MCF 10A (cell line): ENCODE measurements around the gene YBEY. TPM values are rescaled to one million over a fixed set of nuclear protein-coding genes. Genes with fewer than 3 reads are reported as not detected.

Source experiments
- BruUV-seq: library from RNA; stranded (reverse); fragments of 400-500 nt; replicated peaks from 2 replicates; lab custom pipeline; 2021; lab: Mats Ljungman, UMichigan
- CTCF ChIA-PET: fragments of 300-600 bp; sonication (Branson Sonifier 250); formaldehyde crosslinking; extraction: SDS; loops from one replicate; lab custom pipeline; 2021; ENCODE audit warnings: antibody characterized with exemption, inconsistent platforms; lab: Yijun Ruan, JAX
- POLR2A ChIA-PET: fragments of 300-600, 350-650 bp; sonication (Branson Sonifier 250); formaldehyde crosslinking; extraction: SDS; loops from one replicate; lab custom pipeline; 2020; ENCODE audit warnings: antibody characterized with exemption, inconsistent platforms; lab: Yijun Ruan, JAX
- DNase-seq: peaks from one replicate; pipeline ENCODE4 v3.0.0-alpha.2; 2018; ENCODE audit not compliant: unreplicated experiment
- H3K27ac Mint-ChIP-seq: one replicate; pipeline ENCODE4 v1.8.0; 2022; ENCODE audit warnings: mild to moderate bottlenecking, low read depth, mixed read lengths; ENCODE audit not compliant: unreplicated experiment
- H3K27me3 Mint-ChIP-seq: one replicate; pipeline ENCODE4 v1.8.0; 2022; ENCODE audit warnings: mixed read lengths; ENCODE audit not compliant: insufficient read depth, unreplicated experiment
- H3K36me3 Mint-ChIP-seq: one replicate; pipeline ENCODE4 v1.8.0; 2022; ENCODE audit warnings: mild to moderate bottlenecking, moderate library complexity, mixed read lengths; ENCODE audit not compliant: insufficient read depth, unreplicated experiment
- H3K4me1 Mint-ChIP-seq: one replicate; pipeline ENCODE4 v1.8.0; 2022; ENCODE audit warnings: mixed read lengths; ENCODE audit not compliant: insufficient read depth, unreplicated experiment
- H3K4me3 Mint-ChIP-seq: one replicate; pipeline ENCODE4 v1.8.0; 2022; ENCODE audit warnings: mild to moderate bottlenecking, moderate library complexity, mixed read lengths; ENCODE audit not compliant: unreplicated experiment
- H3K9me3 Mint-ChIP-seq: one replicate; pipeline ENCODE4 v1.8.0; 2022; ENCODE audit warnings: mixed read lengths; ENCODE audit not compliant: unreplicated experiment
- CTCF ChIP-seq: fragments of 200-600 bp; IDR thresholded peaks from one replicate; pipeline ENCODE4 v1.8.0; 2022; ENCODE audit warnings: antibody characterized with exemption, mild to moderate bottlenecking; ENCODE audit not compliant: unreplicated experiment
- intact Hi-C: fragments of 100-400 bp; cut with micrococcal nuclease; formaldehyde crosslinking; loops from 2 replicates; pipeline ENCODE4 v1.14.1; 2022
- total RNA-seq: library from RNA; stranded (reverse); gene quantifications from 2 replicates; pipeline ENCODE4 v1.2.3, GENCODE V29; 2022

Gene YBEY
- total RNA-seq, 1 experiment from 2014 or later: 26.7 TPM

- POLR2A ChIA-PET: interaction anchor here (1.3 to 3.7 kb wide), 2 partner anchors 21 to 62 kb away, joined by 3 to 13 read pairs; a partner anchor contains a TSS
- no peak overlapping the region for H3K27ac Mint-ChIP-seq
- peaks cover 52% of the 10 kb centered on the region for H3K36me3 Mint-ChIP-seq
- no peaks in the 10 kb centered on the region for H3K4me1 Mint-ChIP-seq
- intact Hi-C loops: no loop called here
- BruUV-seq: no TSS peak
- no peaks in the 10 kb centered on the region for H3K9me3 Mint-ChIP-seq
- TF ChIP-seq CTCF: no peak
- CTCF ChIA-PET: interaction anchor here (0.6 to 0.7 kb wide), 3 partner anchors 54 to 100 kb away, joined by 3 to 4 read pairs (median 4); no protein-coding TSS in a partner anchor
- H3K4me3 Mint-ChIP-seq: no peak overlapping the region
- H3K27me3 Mint-ChIP-seq: no peaks in the 10 kb centered on the region
- DNase-seq: no peak
These were observed 60.4 kb downstream of the YBEY start for GRCh38 chr21:46346296-46347202.

- CTCF ChIA-PET: interaction anchor here (0.5 to 1.1 kb wide), 4 partner anchors 9 to 168 kb away, joined by 3 to 4 read pairs (median 3); no protein-coding TSS in a partner anchor
- Mint-ChIP-seq H3K27me3 (no peaks in the 10 kb centered on the region), H3K27ac (peak overlapping the region; percentile 27), H3K9me3 (no peaks in the 10 kb centered on the region), H3K4me1 (no peaks in the 10 kb centered on the region), H3K36me3 (peaks cover 57% of the 10 kb centered on the region), H3K4me3 (no peak overlapping the region)
- no peak for DNase-seq
- no TSS peak for BruUV-seq
- POLR2A ChIA-PET: interaction anchor here (1.3 to 3.7 kb wide), 2 partner anchors 22 to 63 kb away, joined by 3 to 13 read pairs; a partner anchor contains a TSS
- intact Hi-C loops: no loop called here
- no peak for TF ChIP-seq CTCF
These were observed 61.0 kb downstream of the YBEY start for GRCh38 chr21:46347203-46347550.

Other genes with a start within 250 kb of the YBEY start
- 0.61 and 1.9 TPM in 2 replicates for gene COL6A2, start 188.2 kb upstream of the YBEY start, total RNA-seq
- 0.20 TPM in 1 of 2 replicates, not detected in the other for gene FTCD, start 130.8 kb upstream of the YBEY start, total RNA-seq
- 10.5 and 11.3 TPM in 2 replicates for gene SPATC1L, start 101.9 kb upstream of the YBEY start, total RNA-seq
- gene LSS, start 57.6 kb upstream of the YBEY start, total RNA-seq: 45.5 and 47.5 TPM in 2 replicates
- 118 and 128 TPM in 2 replicates for gene MCM3AP, start 731 bp upstream of the YBEY start, total RNA-seq
- 6.4 and 7.8 TPM in 2 replicates for gene C21orf58, start 37.5 kb downstream of the YBEY start, total RNA-seq
- gene PCNT, start 37.8 kb downstream of the YBEY start, total RNA-seq: 31.6 and 34.0 TPM in 2 replicates
- 39.6 and 55.1 TPM in 2 replicates for gene DIP2A, start 172.5 kb downstream of the YBEY start, total RNA-seq